H54 (cell line): ENCODE data around the gene SERPINI1.

Experiments used
- DNase-seq: peaks from one replicate; pipeline ENCODE4 v3.0.0; 2011; ENCODE audit warnings: low spot score, mixed read lengths; ENCODE audit not compliant: insufficient read length
- FAIRE-seq: peaks from 3 replicates; lab custom pipeline; 2011; peaks lifted over from hg19 to GRCh38; lab: Jason Lieb, UNC
- POLR2A ChIP-seq: IDR thresholded peaks from 2 replicates; pipeline ENCODE4 v1.6.1; 2011; ENCODE audit warnings: low read depth, mild to moderate bottlenecking, low read length

The SERPINI1 gene

DNA sequence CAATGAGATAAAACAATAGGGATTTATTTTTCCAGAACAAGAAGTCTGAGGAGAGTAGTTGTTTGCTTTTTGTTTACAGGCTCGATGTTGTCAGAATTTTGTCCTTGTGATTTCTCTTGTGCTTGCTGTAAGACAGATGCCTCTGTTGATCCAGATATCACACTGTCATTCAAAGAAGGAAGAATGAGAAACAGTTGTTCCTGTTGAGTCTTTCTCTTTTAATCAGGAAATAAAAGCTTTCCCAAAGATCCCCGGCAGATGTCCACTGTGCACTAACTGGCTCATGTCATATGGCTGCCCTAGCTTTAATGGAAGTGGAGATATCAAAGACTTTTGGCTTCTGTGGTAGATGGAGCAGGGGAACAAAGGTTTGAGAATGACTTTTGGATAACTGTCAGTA lies 6.8 kb downstream of the SERPINI1 start:
- DNase-seq, result no peak
- FAIRE-seq, result no peak
- no peak for TF ChIP-seq POLR2A

DNA sequence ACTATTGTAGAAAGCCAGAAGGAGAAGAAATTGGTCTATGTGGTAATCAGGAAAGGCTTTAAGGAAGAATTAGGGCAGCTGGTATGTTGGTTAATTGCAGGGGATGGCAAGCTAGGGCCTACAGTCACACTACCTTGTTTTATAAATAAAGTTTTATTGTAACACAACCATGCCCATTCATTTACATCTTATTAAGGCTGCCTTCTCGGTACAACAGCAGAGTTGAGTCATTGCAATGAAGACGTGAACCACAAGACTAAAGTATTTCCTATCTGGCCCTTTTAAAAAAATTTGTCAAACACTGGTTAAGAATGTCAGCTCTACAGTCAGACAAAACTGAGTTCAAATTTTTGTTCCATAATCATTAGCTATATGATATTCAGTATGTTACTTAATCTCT lies 8.3 kb downstream of the SERPINI1 start:
- FAIRE-seq, result peak; percentile 11
- no peak for TF ChIP-seq POLR2A
- DNase-seq, result no peak

DNA sequence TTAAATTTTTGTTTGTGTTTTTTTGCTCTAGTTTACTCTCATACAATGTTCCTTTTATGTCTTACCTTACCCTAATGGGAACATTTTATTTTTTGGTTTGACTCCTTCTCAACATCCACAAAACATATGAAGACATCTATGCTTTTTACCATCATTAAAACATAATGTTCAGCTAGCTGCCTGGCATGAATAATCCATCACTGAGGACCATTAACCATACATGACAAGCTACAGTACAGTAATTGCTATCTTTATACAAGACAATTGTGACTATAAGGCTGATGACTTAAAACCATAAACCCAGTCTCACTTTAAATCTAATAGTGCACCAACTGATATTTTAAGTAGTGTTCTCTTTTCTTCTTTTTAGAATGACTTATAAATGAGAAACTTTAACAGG lies 13.7 kb downstream of the SERPINI1 start:
- no peak for DNase-seq
- no peak for TF ChIP-seq POLR2A
- FAIRE-seq, result no peak

DNA sequence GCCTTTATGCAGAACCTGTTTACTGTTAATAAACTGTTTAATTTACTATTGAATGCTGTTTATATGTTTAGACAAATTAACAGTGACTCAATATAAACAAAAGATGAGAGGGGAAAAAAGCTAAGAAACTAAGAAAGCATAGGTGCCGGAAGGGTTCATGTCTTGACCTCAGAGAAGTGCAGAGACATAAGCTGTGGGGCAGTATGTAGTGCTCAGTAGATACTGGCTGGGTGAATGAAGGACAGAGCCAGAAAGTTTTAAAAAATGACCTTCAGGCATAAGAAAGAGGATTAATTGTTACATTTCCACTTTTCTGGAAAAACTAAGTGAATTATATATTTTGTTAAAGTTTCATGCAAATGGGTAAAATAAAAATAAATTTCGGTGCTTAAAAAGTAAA lies 14.2 kb downstream of the SERPINI1 start:
- FAIRE-seq, result no peak
- DNase-seq, result no peak
- TF ChIP-seq POLR2A, result no peak

DNA sequence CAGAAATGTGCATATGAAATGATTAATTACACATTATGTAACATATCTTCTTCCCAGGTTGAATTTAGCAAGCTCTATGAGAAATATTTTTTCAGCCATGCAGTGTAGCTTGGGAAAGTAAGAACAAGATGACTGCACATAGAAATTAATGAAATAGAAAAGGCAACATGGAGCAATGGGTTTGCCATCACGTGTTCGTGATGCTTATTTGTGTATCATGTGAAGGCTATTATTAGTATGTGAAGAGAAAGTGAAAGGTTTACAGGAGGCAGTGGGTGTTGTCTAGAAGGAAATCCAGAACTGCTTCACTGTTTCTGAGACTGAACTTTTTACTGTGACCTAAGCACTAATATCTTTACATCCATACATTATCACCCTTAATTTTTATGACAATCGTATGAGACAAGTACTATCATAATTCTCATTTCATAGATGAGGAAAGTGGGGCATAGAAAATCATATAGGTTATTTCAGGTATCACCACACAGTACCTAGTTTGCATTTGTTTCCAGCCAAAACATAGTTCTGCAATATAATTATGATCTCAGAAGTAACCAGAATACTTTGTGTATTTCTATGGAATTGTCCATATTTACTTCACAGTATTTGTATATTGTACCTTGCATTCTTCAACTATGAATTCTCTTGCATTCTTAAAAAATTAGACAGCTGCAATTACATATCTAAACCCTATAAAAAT lies 14.9 kb downstream of the SERPINI1 start:
- TF ChIP-seq POLR2A, result no peak
- DNase-seq, result no peak
- no peak for FAIRE-seq

DNA sequence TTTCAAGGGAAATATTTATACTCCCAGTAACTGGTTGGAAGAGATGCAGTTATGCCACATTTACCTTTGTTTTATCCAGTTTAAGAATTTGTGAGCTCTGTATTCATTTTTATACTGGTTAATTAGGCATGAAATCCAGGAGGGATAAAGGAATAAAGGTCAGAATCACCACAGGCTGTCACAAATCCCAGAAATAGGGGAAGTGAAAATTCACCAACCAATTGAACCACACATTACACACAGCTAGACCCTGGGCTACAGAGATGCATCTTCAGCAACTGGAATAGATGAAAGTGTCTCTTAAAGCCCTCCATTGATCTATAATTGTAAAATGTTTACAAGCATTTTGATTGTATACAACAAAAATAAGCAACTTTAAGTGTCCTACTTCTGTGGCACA lies 18.5 kb downstream of the SERPINI1 start:
- TF ChIP-seq POLR2A, result no peak
- FAIRE-seq (no peak), DNase-seq (no peak)

DNA sequence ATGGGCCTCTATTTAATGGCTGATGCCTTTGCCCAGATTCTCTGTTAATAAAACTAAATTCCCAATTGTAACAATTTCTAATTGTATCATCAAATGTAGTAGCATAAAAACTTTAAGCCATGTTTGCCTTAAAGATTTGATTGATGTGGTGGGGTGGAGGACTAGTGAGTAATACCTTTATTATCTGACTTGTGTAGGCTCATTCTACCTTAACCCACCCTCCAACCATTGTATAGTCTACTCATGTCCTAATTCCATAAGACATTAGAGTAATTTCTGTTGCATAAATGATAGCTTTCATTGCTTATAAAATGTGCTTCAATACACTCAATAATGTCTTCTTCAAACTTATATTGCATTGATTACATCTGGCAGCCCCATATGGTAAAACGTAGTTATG lies 25.8 kb downstream of the SERPINI1 start:
- DNase-seq (no peak), FAIRE-seq (no peak)
- TF ChIP-seq POLR2A, result no peak

DNA sequence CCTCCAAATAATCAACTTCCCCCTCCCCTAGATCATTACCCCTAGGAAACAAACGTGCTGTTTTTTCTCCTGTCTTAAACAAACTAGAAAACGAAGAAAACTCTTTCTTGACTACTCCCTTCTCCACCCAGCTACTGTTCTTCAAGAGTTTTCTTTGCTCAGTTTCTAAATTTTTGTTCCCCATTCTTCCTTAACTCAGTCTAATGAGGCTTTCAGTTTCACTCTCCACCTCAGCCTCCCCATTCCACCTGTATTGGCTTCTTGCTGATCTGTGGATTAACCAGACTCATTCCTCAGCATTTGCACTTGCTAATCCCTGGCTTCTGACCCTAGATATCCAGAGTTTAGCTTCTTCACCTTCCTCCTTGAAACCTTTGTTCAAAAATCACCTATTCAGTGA lies 26.8 kb downstream of the SERPINI1 start:
- TF ChIP-seq POLR2A, result no peak
- DNase-seq, result no peak
- FAIRE-seq, result no peak

DNA sequence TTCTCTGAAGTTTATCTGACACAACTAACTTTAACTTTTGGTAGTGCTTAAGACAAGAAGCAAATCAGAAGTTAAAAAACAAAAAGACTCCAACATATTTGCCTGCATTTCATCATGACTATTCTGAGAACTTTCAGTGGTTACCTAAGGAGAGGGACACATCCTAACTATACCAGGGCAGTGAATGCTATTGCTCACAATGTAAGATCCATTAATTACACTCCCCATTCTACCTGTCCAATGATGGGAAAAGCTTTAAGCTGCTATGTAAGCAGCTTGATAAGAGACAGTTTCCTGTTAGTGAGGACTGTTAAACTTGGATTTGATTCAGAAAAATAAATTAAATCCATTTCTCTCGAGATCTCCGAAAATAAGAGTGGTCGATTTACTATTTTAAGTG lies 37.5 kb downstream of the SERPINI1 start:
- TF ChIP-seq POLR2A, result no peak
- FAIRE-seq, result no peak
- no peak for DNase-seq

DNA sequence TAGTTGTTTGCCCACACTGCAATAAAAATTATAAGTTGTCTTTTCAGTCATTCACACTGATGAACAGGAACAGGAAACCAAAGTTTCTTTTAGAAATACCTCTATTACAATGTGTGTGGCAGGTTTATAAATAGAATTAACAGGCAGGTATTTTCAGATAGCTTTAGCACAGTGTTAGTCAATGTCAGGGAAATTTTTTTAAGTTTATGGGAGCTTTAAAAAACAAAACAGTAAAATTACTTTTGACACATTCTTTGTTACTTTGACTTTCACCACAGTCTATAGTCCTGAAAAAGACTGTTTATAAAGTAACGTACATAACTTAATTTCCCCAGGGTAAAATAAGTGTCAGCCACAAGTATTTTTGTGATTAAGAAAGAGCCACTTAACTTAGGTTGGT lies 38.1 kb downstream of the SERPINI1 start:
- no peak for DNase-seq
- no peak for FAIRE-seq
- TF ChIP-seq POLR2A, result no peak

DNA sequence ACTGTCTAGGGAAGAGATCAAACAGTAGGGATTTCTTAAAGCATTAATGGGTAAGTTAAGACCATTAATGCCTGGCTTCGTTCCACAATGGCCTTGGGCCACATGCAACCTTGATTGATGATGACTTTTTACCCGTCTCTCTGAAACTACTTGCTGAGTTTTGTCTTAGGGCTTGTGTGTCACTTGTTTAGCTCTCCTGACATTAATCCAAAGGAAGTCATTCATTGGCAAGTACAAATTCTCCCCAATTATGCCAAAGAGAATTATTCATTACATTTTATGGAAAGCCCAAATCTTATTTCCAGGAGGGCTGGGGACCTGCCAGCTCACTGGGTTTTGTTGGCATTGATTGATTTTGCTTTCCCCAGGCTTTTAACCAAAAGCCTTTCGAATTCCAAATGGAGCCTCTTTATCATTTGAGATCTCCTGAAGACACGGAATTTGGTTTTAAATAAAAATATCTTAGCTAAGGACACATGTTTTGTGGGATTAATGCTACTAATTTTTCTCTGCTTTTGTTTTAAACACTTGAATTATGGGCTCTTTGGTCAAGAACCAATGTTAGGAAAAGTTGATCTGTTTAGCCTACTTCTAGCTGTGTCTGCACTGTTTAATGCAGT lies 40.7 kb downstream of the SERPINI1 start:
- DNase-seq (no peak), FAIRE-seq (no peak)
- TF ChIP-seq POLR2A, result no peak

DNA sequence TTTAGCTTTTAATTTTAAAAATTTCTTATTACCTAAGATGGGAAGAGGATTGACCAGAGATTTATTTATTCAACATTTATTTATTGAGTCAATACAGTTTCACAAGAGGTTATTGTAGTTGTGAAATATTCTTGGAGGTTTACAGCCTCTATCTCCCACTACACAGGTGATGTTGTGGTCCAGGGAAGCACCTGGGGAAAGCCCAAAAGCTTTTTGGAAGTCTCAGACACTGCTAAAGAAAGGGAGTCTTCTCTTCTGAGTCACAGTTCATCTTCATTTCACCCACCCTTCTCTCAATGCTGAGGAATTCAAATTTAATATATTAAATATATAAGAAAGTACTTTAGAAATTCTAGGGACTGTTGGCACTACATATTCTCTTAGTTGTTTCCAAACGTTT lies 41.8 kb downstream of the SERPINI1 start:
- TF ChIP-seq POLR2A, result no peak
- FAIRE-seq (no peak), DNase-seq (no peak)

DNA sequence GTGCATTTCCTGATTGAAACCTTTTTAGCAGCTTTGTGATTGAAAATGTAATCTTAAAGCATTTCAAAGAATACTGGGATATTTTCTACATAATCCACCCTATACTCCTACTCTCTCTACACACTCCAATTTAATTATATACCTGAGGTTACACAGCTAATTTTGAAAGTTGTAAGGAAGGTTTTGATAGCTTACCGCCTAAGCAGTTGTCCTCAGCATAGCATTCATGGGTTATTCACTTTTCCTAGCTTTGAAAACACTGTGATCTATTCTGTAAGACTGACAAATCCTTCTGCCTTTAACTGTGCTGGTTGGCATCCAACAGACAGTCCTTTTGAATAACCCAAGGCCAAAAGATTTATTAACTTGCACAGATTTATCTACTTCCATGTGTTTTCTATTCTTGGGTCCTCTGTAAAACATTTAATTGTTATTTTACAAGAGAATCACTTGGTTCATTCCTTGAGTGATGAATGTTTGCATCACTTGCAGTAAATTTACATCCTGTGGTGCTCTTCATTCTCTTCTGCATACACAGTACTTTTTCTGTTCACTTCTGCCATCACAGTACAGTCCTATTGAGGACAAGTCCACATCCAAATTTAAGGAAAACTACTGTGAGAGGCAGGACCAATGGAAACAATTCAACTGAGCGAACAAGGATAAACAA lies 44.8 kb downstream of the SERPINI1 start:
- no peak for TF ChIP-seq POLR2A
- FAIRE-seq (no peak), DNase-seq (no peak)

DNA sequence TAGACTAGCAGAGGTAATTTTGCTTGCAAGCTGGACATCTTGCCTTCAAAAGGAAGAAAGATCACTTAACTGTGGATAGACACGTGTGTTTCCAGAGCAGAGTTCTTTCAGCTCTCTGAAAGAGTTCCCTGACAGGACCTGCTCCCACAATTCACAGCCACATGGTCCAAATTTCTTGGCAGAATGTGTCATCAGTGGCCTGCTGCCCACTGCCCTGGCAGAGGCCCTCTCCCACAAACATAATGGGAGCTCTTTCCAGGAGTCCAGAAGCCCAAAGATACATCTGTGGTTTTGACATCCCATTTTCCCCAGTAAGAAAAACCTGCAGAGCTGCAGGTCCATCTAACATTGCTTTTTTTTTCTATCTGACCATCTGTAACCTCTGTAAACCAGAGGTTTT lies 48.3 kb downstream of the SERPINI1 start:
- DNase-seq (no peak), FAIRE-seq (no peak)
- TF ChIP-seq POLR2A, result no peak

DNA sequence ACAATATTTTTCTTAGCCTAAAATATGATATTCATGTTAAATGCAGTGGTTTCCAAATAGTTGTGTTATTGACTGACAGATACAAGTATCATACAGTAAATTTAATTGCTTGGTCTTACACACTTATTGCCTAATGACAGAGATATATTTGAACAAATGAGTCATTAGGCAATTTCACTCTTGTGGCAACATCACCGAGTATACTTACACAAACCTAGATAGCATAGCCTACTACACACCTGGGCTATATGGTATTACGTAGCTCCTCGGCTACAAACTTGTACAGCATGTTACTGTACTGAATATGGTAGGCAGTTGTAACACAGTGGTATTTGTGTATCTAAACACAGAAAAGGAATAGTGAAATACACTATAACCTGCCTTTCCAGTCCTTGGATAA lies 50.3 kb downstream of the SERPINI1 start:
- FAIRE-seq, result no peak
- TF ChIP-seq POLR2A, result no peak
- no peak for DNase-seq

DNA sequence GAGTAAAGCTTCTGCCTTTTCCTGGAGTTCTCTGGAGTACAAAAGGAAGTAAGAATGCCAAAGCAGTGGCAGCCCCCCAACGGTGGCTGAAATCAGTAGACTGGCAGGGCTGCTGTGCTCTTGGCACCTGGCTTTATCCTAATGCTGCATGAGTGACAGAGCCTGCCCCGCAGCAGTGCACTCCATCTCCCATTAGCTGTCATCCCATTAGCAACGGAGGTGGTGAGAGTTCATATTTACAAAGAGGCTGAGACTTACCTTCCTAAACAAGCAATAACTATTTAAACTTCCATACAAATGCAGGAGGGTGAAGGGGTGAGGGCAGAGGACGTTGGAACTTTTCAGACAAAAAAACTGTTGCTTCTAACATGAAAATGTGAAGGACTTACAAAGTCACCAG lies 51.9 kb downstream of the SERPINI1 start:
- DNase-seq (no peak), FAIRE-seq (no peak)
- TF ChIP-seq POLR2A, result no peak
